H1 (cell line): ENCODE measurements around the gene FCHO1. TPM values are rescaled to one million over a fixed set of nuclear protein-coding genes. Genes with fewer than 3 reads are reported as not detected.

ENCODE experiments used
- CTCF ChIA-PET: fragments of 300-600 bp; sonication (Branson Sonifier 250); formaldehyde crosslinking; loops from one replicate; lab custom pipeline; 2021; ENCODE audit not compliant: partially characterized antibody; lab: Charles Lee
- POLR2A ChIA-PET: fragments of 300-600 bp; sonication (Branson Sonifier 250); formaldehyde crosslinking; loops from one replicate; lab custom pipeline; 2021; ENCODE audit warnings: inconsistent platforms; ENCODE audit not compliant: partially characterized antibody; lab: Charles Lee
- DNase-seq, 2 experiments: peaks; one replicate each; pipeline versions ENCODE4 v3.0.0 to v3.0.0-alpha.2; 2010 to 2022; ENCODE audit warnings: low spot score in 2 of 2, low read depth in 1 of 2, mixed read lengths in 1 of 2
- FAIRE-seq: peaks from 2 replicates; lab custom pipeline; 2011; peaks lifted over from hg19 to GRCh38; lab: Jason Lieb, UNC
- H2AFZ ChIP-seq: 2 replicates; pipeline ENCODE4 v1.8.1; 2012; ENCODE audit warnings: low read length, inconsistent platforms
- H2AK5ac ChIP-seq: 2 replicates; pipeline ENCODE4 v1.6.1; 2013; ENCODE audit warnings: low read depth, low read length
- H2BK120ac ChIP-seq: replicated peaks from 2 replicates; pipeline ENCODE3; 2013; ENCODE audit warnings: low read depth, low read length, inconsistent platforms
- H2BK12ac ChIP-seq: 2 replicates; pipeline ENCODE4 v1.6.1; 2013; ENCODE audit warnings: low read depth, low read length
- H2BK15ac ChIP-seq: 2 replicates; pipeline ENCODE4 v1.6.1; 2013; ENCODE audit warnings: low read length
- H2BK20ac ChIP-seq: 2 replicates; pipeline ENCODE4 v1.6.1; 2013; ENCODE audit warnings: low read length
- H2BK5ac ChIP-seq: 2 replicates; pipeline ENCODE4 v1.6.1; 2013; ENCODE audit warnings: low read depth, low read length
- H3K14ac ChIP-seq: 2 replicates; pipeline ENCODE4 v1.6.1; 2013; ENCODE audit warnings: inconsistent platforms; ENCODE audit not compliant: insufficient read length
- H3K18ac ChIP-seq: 2 replicates; pipeline ENCODE4 v1.6.1; 2013; ENCODE audit warnings: low read length; ENCODE audit errors: extremely low read depth
- H3K23ac ChIP-seq: 2 replicates; pipeline ENCODE4 v1.6.1; 2013; ENCODE audit warnings: inconsistent platforms; ENCODE audit not compliant: insufficient read length
- H3K23me2 ChIP-seq: 2 replicates; pipeline ENCODE4 v1.6.1; 2013; ENCODE audit warnings: low read depth, low read length
- H3K27ac ChIP-seq: 2 replicates; pipeline ENCODE4 v1.6.1; 2011; ENCODE audit warnings: low read depth, low read length, inconsistent platforms
- H3K27me3 ChIP-seq, 4 experiments: replicated peaks in 1 of 4; 1 replicate in 1 of 4; 2 replicates in 3 of 4; pipeline versions ENCODE4 v1.6.1 to v1.8.1; 2011 to 2013; ENCODE audit warnings: low read length in 3 of 4, mild to moderate bottlenecking in 3 of 4, inconsistent platforms in 2 of 4, mixed read lengths in 2 of 4, moderate library complexity in 1 of 4; ENCODE audit not compliant: control insufficient read depth in 3 of 4, insufficient read depth in 3 of 4; ENCODE audit errors: extremely low read depth in 1 of 4
- H3K36me3 ChIP-seq, 4 experiments: 2 replicates each; pipeline versions ENCODE4 v1.6.1 to v1.8.1; 2011 to 2013; ENCODE audit warnings: mild to moderate bottlenecking in 4 of 4, low read length in 3 of 4, moderate library complexity in 2 of 4, control low read depth in 1 of 4, inconsistent platforms in 1 of 4; ENCODE audit not compliant: insufficient read depth in 4 of 4, control insufficient read depth in 2 of 4
- H3K4ac ChIP-seq: replicated peaks from 2 replicates; pipeline ENCODE3; 2013; ENCODE audit warnings: low read length, low read depth, mixed read lengths, inconsistent platforms; ENCODE audit not compliant: insufficient read length
- H3K4me1 ChIP-seq, 4 experiments: replicated peaks in 1 of 4; 1 replicate in 1 of 4; 2 replicates in 3 of 4; pipeline versions ENCODE4 v1.6.1 to v1.8.1; 2011 to 2013; ENCODE audit warnings: low read length in 3 of 4, inconsistent platforms in 2 of 4, mixed read lengths in 1 of 4; ENCODE audit not compliant: insufficient read depth in 4 of 4, control insufficient read depth in 3 of 4
- H3K4me2 ChIP-seq, 2 experiments: 2 replicates each; pipeline versions ENCODE4 v1.6.1 to v1.8.1; 2011 to 2013; ENCODE audit warnings: low read depth in 2 of 2, low read length in 2 of 2, control low read depth in 1 of 2, inconsistent platforms in 1 of 2, mild to moderate bottlenecking in 1 of 2; ENCODE audit not compliant: insufficient read depth in 1 of 2
- H3K4me3 ChIP-seq, 4 experiments: fragments of 200-600, 300-600 bp in 1 of 4; sonication (generic), shearing (Covaris generic), sonication (Bioruptor Twin) in 1 of 4; 2 replicates each; pipeline versions ENCODE4 v1.5.1 to v1.8.1; 2011 to 2016; ENCODE audit warnings: low read length in 4 of 4, low read depth in 3 of 4, control low read depth in 2 of 4, inconsistent platforms in 2 of 4, mild to moderate bottlenecking in 2 of 4, mixed read lengths in 1 of 4, moderate library complexity in 1 of 4; ENCODE audit not compliant: insufficient read depth in 2 of 4; ENCODE audit errors: extremely low read depth in 1 of 4
- H3K56ac ChIP-seq: replicated peaks from 2 replicates; pipeline ENCODE3; 2013; ENCODE audit warnings: low read depth, mild to moderate bottlenecking, mixed read lengths, low read length, inconsistent platforms; ENCODE audit not compliant: insufficient read length
- H3K79me1 ChIP-seq: 2 replicates; pipeline ENCODE4 v1.6.1; 2013; ENCODE audit warnings: low read depth, low read length, control low read depth
- H3K79me2 ChIP-seq, 2 experiments: 2 replicates each; pipeline versions ENCODE4 v1.6.1 to v1.8.1; 2012 to 2013; ENCODE audit warnings: low read length in 2 of 2, mild to moderate bottlenecking in 2 of 2, inconsistent platforms in 1 of 2; ENCODE audit not compliant: insufficient read depth in 2 of 2, control insufficient read depth in 1 of 2
- H3K9ac ChIP-seq, 4 experiments: replicated peaks in 1 of 4; 1 replicate in 1 of 4; 2 replicates in 3 of 4; pipeline versions ENCODE4 v1.6.1 to v1.8.1; 2011 to 2013; ENCODE audit warnings: low read depth in 3 of 4, low read length in 3 of 4, control low read depth in 2 of 4, mild to moderate bottlenecking in 2 of 4, moderate library complexity in 2 of 4, inconsistent platforms in 1 of 4; ENCODE audit errors: extremely low read depth in 1 of 4
- H3K9me3 ChIP-seq, 2 experiments: 2 replicates each; pipeline versions ENCODE4 v1.6.1 to v1.8.1; 2012 to 2013; ENCODE audit warnings: mild to moderate bottlenecking in 2 of 2, moderate library complexity in 2 of 2, control low read depth in 1 of 2, inconsistent platforms in 1 of 2, low read depth in 1 of 2, low read length in 1 of 2, mixed read lengths in 1 of 2; ENCODE audit not compliant: insufficient read depth in 2 of 2
- H4K20me1 ChIP-seq, 2 experiments: replicated peaks in 1 of 2; 2 replicates each; pipeline versions ENCODE3 to v1.8.1; 2011 to 2013; ENCODE audit warnings: inconsistent platforms in 2 of 2, low read length in 2 of 2, mild to moderate bottlenecking in 1 of 2; ENCODE audit not compliant: insufficient read depth in 2 of 2, control insufficient read depth in 1 of 2
- H4K5ac ChIP-seq: 2 replicates; pipeline ENCODE4 v1.6.1; 2013; ENCODE audit warnings: low read length, low read depth, mixed read lengths, inconsistent platforms; ENCODE audit not compliant: insufficient read length
- H4K8ac ChIP-seq: 2 replicates; pipeline ENCODE4 v1.8.0; 2013; ENCODE audit warnings: mild to moderate bottlenecking, moderate library complexity, low read length, inconsistent platforms; ENCODE audit not compliant: insufficient read depth; ENCODE audit errors: extremely low read depth
- H4K91ac ChIP-seq: replicated peaks from 2 replicates; pipeline ENCODE3; 2013; ENCODE audit warnings: low read length, mixed read lengths, inconsistent platforms; ENCODE audit not compliant: insufficient read length
- ASH2L ChIP-seq: fragments of 200-600, 300-600 bp; sonication (generic); IDR thresholded peaks from one replicate; pipeline ENCODE4 v1.7.1; 2017; ENCODE audit warnings: low read length
- CREB1 ChIP-seq: IDR thresholded peaks from 2 replicates; pipeline ENCODE4 v1.6.1; 2012; ENCODE audit warnings: inconsistent platforms
- HDAC2 ChIP-seq, 2 experiments: fragments of 300-600 bp in 1 of 2; sonication (generic) in 1 of 2; IDR thresholded peaks; 2 replicates each; pipeline ENCODE4 v1.6.1; 2011 to 2012; ENCODE audit warnings: low read depth in 2 of 2, low read length in 2 of 2, mild to moderate bottlenecking in 2 of 2, moderate library complexity in 2 of 2, borderline replicate concordance in 1 of 2, inconsistent platforms in 1 of 2
- KDM1A ChIP-seq: fragments of 200-600, 300-600 bp; sonication (generic); IDR thresholded peaks from 2 replicates; pipeline ENCODE4 v1.7.1; 2016; ENCODE audit warnings: mild to moderate bottlenecking, low read length, borderline replicate concordance
- RAD21 ChIP-seq, 2 experiments: IDR thresholded peaks in 1 of 2; conservative IDR thresholded peaks in 1 of 2; 2 replicates each; pipeline ENCODE4 v1.6.1; 2011; ENCODE audit warnings: low read depth in 2 of 2, low read length in 2 of 2, improper control_type of control experiment in 1 of 2, inconsistent platforms in 1 of 2, mild to moderate bottlenecking in 1 of 2, moderate library complexity in 1 of 2
- ZNF274 ChIP-seq: IDR thresholded peaks from 2 replicates; pipeline ENCODE4 v1.7.0; 2012; ENCODE audit warnings: low read length, borderline replicate concordance; ENCODE audit errors: extremely low read depth
- WGBS, 2 experiments: shearing (Covaris generic) in 1 of 2; methylation state at CpG; one replicate each; pipeline versions ENCODE4 v1.1.6 to v1.1.7; 2013 to 2015; ENCODE audit warnings: low lambda C conversion rate in 2 of 2, mixed read lengths in 2 of 2, inconsistent platforms in 1 of 2, low coverage in 1 of 2, missing lambda C conversion rate in 1 of 2; ENCODE audit not compliant: insufficient replicate concordance in 2 of 2, insufficient coverage in 1 of 2, insufficient read length in 1 of 2; ENCODE audit errors: extremely low coverage in 1 of 2, missing lambda C conversion rate in 1 of 2; 5-methylcytosine and 5-hydroxymethylcytosine counted together
- polyA plus RNA-seq, 7 experiments: library from polyadenylated mRNA; depleted of rRNA in 3 of 7; stranded (reverse) in 5 of 7; unstranded in 2 of 7; fragments of >200 nt in 5 of 7; fragments of 200-250 nt in 2 of 7; gene quantifications; 1 replicate in 5 of 7; 2 replicates in 1 of 7; 4 replicates in 1 of 7; pipeline versions ENCODE4 v1.2.1 to v1.2.3, GENCODE V29; 2011 to 2013; ENCODE audit warnings: missing spikeins in 2 of 7, mixed read lengths in 2 of 7
- total RNA-seq: library from RNA; stranded (reverse); fragmentation: NEBNext Ultra II Directional; extraction: Animal tissue kit (Norgen Biotek cat#: 25700); gene quantifications from 2 replicates; pipeline ENCODE4 v1.2.1, GENCODE V29; 2021
- TF ChIP-seq, protein P1 (sequence below): IDR thresholded peaks from 2 replicates; pipeline ENCODE4 v1.6.1; 2012; ENCODE audit warnings: inconsistent platforms
- TF ChIP-seq, protein P2 (sequence below): IDR thresholded peaks from 2 replicates; pipeline ENCODE4 v1.6.1; 2011; ENCODE audit warnings: low read length, improper control_type of control experiment

Gene FCHO1
- total and polyA plus RNA-seq, 2 of the 8 experiments (the other 6 are each of a cell fraction or from before 2014, with no cell fraction given): 13.0 to 25.9 TPM

DNA sequence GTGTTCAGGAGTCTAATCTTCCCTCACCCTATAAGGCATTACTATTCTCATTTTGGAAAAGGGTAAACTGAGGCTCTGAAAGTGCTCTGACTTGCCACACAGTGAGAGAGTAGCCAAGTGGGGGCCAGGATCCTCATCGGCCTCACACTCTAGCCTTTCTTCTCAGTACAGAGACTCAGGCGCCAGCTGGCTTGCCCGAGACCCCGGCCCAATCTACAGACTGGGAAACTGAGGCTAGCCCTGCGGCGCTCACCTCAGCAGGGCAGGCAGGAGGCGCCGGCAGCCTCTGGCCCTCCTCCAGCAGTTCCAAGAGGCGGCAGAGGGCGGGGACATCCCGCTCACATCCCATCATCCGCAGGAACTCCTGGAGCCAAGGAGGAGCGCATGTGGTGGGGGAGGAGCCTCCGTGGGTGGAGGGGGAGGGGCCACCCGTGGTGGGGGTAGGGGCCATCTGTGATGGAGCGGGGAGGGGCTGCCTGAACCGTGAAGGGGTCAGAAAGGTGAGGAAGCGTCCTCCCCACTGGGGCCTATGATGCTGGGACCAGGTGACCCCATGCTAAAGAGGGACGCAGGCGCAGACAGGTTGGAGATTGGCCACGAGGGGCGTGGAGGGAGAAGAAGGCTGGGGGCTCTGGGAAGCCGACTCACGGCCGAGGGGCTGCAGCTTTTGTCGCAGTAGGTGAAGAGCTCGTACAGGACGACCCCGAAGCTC lies 78.7 kb downstream of the FCHO1 start:
- Histone ChIP-seq H3K4ac (peak overlapping the region; percentile 47), H2BK20ac (no peak overlapping the region), H3K4me1 (peaks cover 0 to 14% (median 3%) of the 10 kb centered on the region in 4 experiments; a peak in 6 of 7 replicates), H2AFZ (peak overlapping the region; percentile 95; the same call in 1 of the 2 replicates), H4K8ac (peak overlapping the region; percentile 75; the same call in 1 of the 2 replicates), H2BK120ac (peak overlapping the region; percentile 3), H3K79me1 (no peaks in the 10 kb centered on the region), H3K23me2 (peaks cover 5% of the 10 kb centered on the region; the same call in 1 of the 2 replicates), H4K5ac (peak overlapping the region; percentile 71), H4K20me1 (no peaks in the 10 kb centered on the region), H3K79me2 (no peaks in the 10 kb centered on the region), H2BK12ac (peak overlapping the region; percentile 62; the same call in 1 of the 2 replicates), H3K23ac (no peak overlapping the region), H4K91ac (peak overlapping the region; percentile 34), H3K18ac (peak overlapping the region; percentile 97), H3K56ac (peak overlapping the region; percentile 74), H3K9me3 (no peaks in the 10 kb centered on the region), H2BK5ac (peak overlapping the region; percentile 95; the same call in 1 of the 2 replicates), H3K4me3 (peak overlapping the region; percentile 66 to 93 (median 80)), H3K36me3 (no peaks in the 10 kb centered on the region), H3K14ac (no peak overlapping the region), H2BK15ac (peak overlapping the region; percentile 61), H3K27me3 (no peaks in the 10 kb centered on the region), H3K9ac (peak overlapping the region; percentile 52 to 73 (median 62); a peak in 6 of 7 replicates), H3K27ac (peak overlapping the region; percentile 82), H2AK5ac (no peak overlapping the region), H3K4me2 (peak overlapping the region; percentile 85 to 100)
- CTCF ChIA-PET: interaction anchor here (0.7 to 1.8 kb wide), 10 partner anchors 11 to 168 kb away, joined by 3 to 5 read pairs (median 4); partner anchors contain the start of gene RPL18A
- peak; percentile 88 to 89 for DNase-seq
- FAIRE-seq: no peak
- POLR2A ChIA-PET: interaction anchor here (0.6 to 4.0 kb wide), 11 partner anchors 8 to 300 kb away, joined by 3 to 29 read pairs (median 4); partner anchors contain the start of genes INSL3 and RPL18A
- 9% methylated on average over 19 of the region's 29 CpGs; no CpG with 5 or more reads in 1 of the 2 experiments for WGBS, 2 experiments
- TF ChIP-seq ZNF274: no peak
- peak; percentile 82 for TF ChIP-seq ASH2L
- TF ChIP-seq, protein P1, sequence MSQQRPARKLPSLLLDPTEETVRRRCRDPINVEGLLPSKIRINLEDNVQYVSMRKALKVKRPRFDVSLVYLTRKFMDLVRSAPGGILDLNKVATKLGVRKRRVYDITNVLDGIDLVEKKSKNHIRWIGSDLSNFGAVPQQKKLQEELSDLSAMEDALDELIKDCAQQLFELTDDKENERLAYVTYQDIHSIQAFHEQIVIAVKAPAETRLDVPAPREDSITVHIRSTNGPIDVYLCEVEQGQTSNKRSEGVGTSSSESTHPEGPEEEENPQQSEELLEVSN: 0 out of 2 replicates have a peak, but pooled peaks have one; percentile 38
- peak; percentile 99 for TF ChIP-seq KDM1A
- TF ChIP-seq RAD21 (IDR thresholded peaks at IDR 0.05 in 1 of 2, conservative IDR thresholded peaks at IDR 0.05 in 1 of 2; ENCODE audit: low read depth in 2 of 2, low read length in 2 of 2): peak in 1 of 2 experiments; percentile 28; a peak in 2 of 4 replicates
- TF ChIP-seq CREB1: peak; percentile 14; the same call in 1 of the 2 replicates
- TF ChIP-seq, protein P2, sequence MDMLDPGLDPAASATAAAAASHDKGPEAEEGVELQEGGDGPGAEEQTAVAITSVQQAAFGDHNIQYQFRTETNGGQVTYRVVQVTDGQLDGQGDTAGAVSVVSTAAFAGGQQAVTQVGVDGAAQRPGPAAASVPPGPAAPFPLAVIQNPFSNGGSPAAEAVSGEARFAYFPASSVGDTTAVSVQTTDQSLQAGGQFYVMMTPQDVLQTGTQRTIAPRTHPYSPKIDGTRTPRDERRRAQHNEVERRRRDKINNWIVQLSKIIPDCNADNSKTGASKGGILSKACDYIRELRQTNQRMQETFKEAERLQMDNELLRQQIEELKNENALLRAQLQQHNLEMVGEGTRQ: peak; percentile 22; the same call in 1 of the 2 replicates
- TF ChIP-seq HDAC2 (IDR thresholded peaks at IDR 0.05; ENCODE audit: borderline replicate concordance in 1 of 2, low read depth in 2 of 2, low read length in 2 of 2): peak in 1 of 2 experiments; percentile 97; a peak in 2 of 4 replicates
